Stimulated activated naive CD4-positive, alpha-beta T cell treated with Interleukin-2 at 50 U/mL for 16 hours (primary cell): Measurements from ENCODE around the gene CDH18.

ENCODE experiments used
- DNase-seq: peaks from one replicate; lab custom pipeline; 2025; lab: John Stamatoyannopoulos, UW

CDH18 gene

GRCh38 chr5:19424506-19424905, 563.5 kb downstream of the CDH18 start:
- DNase-seq = no peak
